Measurements from ENCODE around the gene WFS1.

DNA sequence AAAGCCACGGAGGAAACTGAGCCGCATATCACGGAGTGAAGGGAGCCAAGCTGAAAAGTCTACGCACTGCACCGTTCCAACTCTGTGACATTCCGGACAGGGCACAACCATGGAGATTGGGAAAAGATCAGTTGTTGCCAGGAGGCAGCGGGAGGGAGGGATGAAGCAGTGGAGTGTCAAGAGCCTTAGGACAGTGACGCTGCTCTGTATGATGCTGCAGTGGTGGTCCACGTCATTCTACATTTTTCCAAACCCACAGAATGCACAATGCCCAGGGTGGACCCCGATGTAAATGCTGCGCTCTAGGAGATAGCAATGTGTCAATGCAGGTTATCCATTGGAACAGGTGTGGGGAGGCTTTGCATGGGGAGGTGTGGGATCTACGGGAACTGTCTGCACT is 7.5 kb upstream of the WFS1 start:
- TF ChIP-seq CTCF (IDR thresholded peaks at IDR 0.05) (no peak), POLR2A (IDR thresholded peaks at IDR 0.05) (no peak), POLR2AphosphoS5 (IDR thresholded peaks at IDR 0.05) (no peak), EP300 (IDR thresholded peaks at IDR 0.05) (no peak)

Measured in suprapubic skin (tissue), 4 donors.